Activated CD4-positive, CD25-positive, alpha-beta regulatory T cell (primary cell): Measurements from ENCODE around the gene KLHL29.

Experiments used
- DNase-seq, 4 experiments: peaks; one replicate each; lab custom pipeline; 2025; lab: John Stamatoyannopoulos, UW

KLHL29 gene

DNA sequence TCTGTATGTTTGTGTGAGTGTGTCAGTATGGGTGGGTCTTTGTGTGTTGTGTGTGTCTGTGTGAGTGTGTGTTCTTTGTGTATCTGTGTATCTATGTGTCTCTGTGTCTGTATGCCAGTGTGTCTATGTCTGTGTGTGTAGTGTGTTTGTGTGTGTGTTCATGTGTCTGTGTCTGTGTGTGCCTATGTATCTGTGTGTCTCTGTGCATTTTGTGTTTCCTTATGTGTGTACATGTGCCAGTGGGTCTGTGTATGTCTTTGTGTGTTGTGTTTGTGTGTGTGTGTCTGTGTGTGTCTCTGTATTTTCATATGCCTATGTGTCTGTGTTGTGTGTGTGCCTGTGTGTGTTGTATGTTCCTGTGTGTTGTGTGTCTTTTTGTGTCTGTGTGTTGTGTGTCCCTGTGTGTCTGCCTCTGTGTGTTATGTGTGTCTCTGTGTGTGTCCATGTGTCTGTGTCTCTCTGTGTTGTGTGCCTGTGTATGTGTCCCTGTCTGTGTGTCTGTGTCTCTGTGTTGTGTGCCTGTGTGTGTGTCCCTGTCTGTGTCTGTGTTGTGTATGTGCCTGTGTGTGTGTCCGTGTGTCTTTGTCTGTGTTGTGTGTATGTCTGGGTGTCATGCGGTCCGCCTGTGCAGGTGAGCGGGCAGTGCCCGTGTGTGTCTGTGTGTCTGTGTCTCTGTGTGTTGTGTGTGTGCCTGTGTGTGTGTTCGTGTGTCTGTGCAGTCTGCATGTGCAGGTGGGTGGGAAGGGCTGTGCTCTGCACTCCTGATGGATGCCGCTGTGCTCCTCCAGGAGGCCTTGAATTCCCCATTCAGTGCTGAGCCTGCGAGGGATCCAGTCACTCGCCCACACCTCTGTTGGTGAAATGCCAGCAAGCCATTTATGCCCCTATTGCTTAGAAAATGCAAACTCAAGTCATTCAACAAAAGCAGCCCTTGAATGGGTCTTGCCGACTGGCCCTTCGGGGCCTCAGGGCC lies 37.4 kb downstream of the KLHL29 start:
- DNase-seq = no peak

DNA sequence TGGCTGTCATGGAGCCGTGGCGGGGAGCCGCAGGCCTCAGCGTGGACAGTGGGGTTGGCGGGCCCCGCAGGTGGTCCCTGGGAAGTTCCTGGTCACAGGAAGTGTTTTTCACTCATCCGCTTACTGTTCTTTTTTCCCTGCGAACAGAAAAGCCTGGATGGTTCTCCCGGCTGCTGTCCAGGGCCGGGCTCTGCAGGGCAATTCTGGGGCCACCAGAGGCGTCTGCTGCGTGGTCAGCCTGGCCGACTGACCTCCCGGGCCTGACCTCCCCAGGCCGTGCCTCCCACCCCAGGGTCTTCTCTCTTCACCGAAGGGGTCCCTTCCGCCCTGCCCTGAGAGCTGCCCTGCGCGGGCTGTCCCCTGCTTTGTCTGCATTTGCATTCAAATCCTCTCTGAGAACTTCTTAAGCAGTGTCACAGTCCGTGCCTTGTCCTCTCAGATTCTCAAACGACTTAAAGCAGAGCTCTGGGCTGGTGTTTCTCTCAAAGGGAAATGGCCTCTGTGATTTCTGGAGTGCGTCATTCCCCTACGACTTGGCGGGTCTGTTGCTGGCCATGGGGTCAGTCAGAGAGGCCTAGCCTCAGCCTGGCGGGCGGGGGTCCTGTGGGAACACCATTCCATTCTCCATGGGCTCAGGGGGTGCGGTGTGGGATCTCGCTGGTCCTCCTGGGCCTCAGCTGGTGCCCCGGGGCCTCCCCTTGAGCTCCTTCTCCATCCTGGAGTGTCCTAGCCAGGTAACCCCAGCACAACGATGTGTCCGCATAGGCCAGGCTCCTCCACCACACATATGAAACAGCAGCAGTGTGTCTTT lies 38.3 kb downstream of the KLHL29 start:
- DNase-seq = no peak

DNA sequence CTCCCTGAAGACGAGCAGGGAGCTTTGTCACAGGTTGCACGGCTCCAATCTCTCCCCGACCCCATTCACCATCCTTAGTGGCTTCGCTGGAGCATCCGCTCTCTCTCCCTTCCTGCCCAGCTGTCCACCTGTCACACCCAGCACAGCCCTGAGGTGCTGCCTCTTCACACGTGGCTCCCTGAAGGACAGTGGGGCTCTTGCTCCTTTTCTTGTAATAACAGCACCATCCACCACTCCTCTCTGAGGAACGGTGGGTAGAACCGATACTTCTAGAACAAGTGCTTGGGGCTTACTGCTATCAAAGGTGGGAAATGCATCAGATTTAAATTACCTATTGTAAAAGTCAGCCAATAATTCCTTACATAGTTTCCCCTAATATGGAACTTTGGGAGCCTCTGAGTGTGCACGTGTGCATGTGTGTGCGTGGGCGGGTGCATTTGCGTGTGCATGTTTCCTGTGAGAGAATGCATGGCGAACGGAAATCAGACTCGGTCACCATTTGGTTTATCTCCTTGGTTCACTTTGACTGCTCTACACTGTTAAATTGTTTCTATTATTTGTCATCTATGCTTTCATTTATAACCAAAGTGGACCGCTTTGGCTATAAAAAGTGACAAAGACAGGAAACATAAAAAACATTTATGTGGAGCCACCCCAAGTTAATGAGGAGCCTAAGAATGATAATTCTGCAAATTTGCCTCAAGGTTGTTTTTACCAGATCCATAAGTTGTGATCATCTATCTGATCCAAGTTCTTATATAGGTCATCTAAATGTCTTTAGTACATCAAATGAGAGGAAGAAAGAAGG lies 39.1 kb downstream of the KLHL29 start:
- DNase-seq = no peak

DNA sequence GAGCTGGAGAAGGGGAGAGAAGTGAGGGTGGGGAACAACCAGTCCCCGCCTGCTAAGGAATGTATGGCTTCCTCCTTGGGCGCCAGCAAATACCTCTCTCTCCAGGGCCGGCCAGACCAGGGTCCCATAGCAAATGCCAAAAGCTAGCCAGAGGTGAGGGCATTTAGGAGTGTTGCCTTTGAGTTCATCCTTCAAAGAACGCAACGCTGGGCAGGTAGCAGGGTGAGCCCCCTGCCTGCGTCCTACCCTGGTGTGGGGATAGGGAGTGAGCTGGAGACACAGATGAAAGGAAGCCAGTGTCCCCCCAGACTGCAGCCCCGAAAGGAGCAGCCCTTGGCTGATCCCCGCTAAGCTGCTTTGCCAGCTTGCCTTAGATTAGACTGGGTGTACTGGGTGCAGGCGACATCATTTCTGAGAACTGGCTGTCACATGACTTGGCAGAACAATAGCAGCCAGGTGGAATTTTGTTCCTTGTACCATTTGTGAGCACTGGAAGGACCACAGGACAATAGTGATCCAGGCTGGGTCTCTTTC lies 40.4 kb downstream of the KLHL29 start:
- DNase-seq = no peak

DNA sequence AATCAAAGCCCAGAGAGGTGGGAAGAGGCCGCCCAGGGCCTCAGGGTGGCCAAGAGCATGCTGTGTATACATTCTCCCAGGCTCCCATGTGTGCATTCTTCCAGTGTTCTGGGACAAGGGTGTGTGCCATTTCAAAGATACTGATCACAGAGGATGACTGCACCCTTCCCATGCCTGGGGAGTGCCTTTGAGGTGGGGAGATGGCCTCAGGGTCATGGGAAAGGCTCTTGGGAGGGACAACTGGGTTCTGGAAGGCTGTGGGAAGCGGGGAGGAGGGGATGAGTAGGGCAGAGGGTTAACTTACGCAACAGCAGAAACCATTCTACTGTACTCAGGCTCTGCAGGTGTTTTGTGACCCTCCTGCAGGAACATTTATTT lies 40.9 kb downstream of the KLHL29 start:
- DNase-seq = no peak

DNA sequence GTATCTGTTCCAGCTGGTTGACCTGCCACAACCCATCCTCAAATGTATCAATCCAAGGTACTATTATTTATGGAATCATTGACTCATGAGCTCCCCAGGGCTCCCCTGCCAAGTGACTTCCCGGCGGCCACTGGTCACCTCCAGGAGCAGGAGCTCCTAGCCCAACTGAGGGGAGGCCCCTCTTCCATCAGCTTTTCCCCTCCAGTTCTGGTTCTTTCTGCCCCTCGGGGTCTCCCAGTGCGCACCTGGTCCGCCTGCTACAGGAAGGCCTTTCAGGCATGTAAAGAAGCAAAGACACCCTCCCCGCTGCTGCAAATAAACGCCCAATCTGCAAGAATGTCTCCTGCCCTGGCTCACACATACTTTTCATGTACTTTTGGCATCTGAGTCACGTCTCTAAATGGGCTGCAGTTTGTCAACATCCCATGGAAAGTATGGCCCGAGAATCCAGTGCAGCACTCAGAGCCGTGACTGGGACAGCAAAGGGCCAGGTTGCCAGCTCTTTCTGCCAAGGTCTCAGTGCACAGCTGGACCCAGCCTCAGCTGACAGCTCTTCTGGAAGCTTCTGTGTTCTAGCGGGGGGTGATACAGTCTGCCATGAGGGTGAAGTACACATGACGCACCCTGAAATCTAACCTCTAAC lies 41.4 kb downstream of the KLHL29 start:
- no peak for DNase-seq

GRCh38 chr2:23427350-23427749 lies 42.4 kb downstream of the KLHL29 start:
- DNase-seq = no peak

GRCh38 chr2:23427976-23428375 lies 43.0 kb downstream of the KLHL29 start:
- no peak for DNase-seq

DNA sequence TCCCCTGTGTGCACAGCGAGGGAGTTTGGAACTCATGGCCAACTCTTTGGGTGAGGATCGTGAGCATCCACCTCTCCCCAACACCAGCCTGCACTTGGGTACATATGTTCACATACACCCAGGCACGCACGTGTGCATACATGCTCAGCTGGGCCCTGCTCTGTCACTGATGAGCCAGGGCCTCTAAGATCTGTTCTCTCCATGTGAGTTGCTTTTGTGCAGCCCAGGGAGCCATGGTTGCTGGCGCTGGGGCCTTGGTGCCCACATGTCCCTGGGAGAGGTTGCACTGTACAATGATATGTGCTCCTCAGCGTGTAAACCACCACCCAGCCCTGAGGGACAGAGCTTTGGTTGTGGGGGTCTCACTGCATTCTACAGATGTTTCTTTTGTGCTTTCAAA lies 44.1 kb downstream of the KLHL29 start:
- DNase-seq = no peak

- DNase-seq = no peak
Observed at GRCh38 chr2:23430263-23430662, 45.3 kb downstream of the KLHL29 start.

GRCh38 chr2:23432531-23432930 lies 47.6 kb downstream of the KLHL29 start:
- DNase-seq = no peak

DNA sequence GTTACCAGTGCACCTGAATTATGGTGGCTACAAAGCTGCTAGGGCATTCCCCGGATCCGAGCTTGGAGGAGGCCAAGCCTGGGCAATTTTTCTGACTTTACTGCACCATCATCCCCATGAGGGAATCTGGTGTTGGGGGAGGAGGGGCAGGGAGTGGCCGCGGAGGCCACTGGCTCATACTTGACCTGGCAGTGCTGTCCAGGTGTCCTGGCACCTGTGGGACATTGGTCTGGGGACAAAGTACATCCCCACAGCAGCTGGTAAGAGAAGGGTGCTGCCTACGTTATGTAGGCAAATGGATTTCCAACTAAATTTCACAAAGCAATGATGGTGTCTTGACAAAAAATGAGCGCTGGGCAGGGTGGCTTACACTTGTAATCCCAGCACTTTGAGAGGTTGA lies 48.3 kb downstream of the KLHL29 start:
- no peak for DNase-seq

- DNase-seq = no peak
Observed at GRCh38 chr2:23434721-23435121, 49.7 kb downstream of the KLHL29 start.

- DNase-seq = no peak
Observed at GRCh38 chr2:23435250-23436035, 50.5 kb downstream of the KLHL29 start.

- no peak for DNase-seq
Observed at GRCh38 chr2:23436346-23437098, 51.5 kb downstream of the KLHL29 start.

- DNase-seq = no peak
Observed at GRCh38 chr2:23441414-23441813, 56.4 kb downstream of the KLHL29 start.

- DNase-seq = no peak
Observed at GRCh38 chr2:23445450-23445868, 60.5 kb downstream of the KLHL29 start.

GRCh38 chr2:23446916-23447315 lies 61.9 kb downstream of the KLHL29 start:
- no peak for DNase-seq

DNA sequence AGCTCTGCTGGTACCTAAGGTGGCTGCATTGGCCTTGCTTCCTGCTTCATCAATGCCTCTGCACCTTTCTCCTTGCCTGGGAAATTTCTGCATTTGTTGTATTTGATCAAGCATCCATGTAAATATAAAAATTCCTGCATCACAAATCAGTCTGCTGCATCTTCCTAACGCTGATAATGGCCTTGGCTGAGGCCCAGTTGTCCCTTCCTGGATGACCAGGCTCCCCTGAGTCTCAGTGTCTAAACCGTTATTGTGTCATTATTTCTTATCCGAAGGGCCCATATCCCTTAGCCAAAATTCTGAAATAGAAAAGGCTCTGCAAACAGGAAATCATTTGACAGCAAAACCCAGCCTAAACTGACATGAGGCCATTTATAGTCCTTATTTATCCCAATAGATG lies 62.4 kb downstream of the KLHL29 start:
- DNase-seq = no peak

- DNase-seq = no peak
Observed at GRCh38 chr2:23448906-23449305, 63.9 kb downstream of the KLHL29 start.
